Measurements from ENCODE around the gene SYP.
A peak's percentile ranks its signal among the peaks of the same experiment; 100 is the strongest.

Gene SYP

DNA sequence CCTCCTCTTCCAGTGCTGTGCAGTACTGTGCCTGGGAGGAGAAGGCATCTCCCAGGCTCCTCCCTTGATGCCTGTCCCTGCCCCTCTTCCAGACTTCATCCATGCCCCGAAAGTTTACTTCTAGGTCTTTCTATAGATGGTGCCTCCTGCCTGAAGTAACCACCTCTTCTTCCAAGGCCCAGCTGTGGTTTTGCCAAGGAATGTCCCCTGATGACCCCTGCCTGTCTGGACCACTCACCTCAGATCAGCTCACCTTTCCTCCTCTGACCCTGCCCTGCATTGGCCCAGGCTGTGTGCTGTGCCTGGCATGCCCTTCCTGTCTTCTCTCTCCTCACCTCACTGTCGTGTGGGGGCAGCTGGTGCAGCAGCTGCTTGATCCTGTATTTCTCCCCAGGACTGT, 20.6 kb downstream of the SYP start:
- TF ChIP-seq, protein P1, sequence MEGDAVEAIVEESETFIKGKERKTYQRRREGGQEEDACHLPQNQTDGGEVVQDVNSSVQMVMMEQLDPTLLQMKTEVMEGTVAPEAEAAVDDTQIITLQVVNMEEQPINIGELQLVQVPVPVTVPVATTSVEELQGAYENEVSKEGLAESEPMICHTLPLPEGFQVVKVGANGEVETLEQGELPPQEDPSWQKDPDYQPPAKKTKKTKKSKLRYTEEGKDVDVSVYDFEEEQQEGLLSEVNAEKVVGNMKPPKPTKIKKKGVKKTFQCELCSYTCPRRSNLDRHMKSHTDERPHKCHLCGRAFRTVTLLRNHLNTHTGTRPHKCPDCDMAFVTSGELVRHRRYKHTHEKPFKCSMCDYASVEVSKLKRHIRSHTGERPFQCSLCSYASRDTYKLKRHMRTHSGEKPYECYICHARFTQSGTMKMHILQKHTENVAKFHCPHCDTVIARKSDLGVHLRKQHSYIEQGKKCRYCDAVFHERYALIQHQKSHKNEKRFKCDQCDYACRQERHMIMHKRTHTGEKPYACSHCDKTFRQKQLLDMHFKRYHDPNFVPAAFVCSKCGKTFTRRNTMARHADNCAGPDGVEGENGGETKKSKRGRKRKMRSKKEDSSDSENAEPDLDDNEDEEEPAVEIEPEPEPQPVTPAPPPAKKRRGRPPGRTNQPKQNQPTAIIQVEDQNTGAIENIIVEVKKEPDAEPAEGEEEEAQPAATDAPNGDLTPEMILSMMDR (IDR thresholded peaks at IDR 0.05; ENCODE audit: low read depth, low read length, missing control alignments), result no peak
- Histone ChIP-seq H3K4me3 (ENCODE audit: low read depth, low read length) (no peak overlapping the region), H3K36me3 (replicated peaks) (peaks cover 2% of the 10 kb centered on the region), H3K27me3 (replicated peaks) (no peaks in the 10 kb centered on the region), H3K27ac (no peak overlapping the region)
- in situ Hi-C loops (cut with HindIII; ENCODE audit: low pct_ligation_motif_present, low sequenced_read_pairs), result no loop called here
- no peak for DNase-seq

DNA sequence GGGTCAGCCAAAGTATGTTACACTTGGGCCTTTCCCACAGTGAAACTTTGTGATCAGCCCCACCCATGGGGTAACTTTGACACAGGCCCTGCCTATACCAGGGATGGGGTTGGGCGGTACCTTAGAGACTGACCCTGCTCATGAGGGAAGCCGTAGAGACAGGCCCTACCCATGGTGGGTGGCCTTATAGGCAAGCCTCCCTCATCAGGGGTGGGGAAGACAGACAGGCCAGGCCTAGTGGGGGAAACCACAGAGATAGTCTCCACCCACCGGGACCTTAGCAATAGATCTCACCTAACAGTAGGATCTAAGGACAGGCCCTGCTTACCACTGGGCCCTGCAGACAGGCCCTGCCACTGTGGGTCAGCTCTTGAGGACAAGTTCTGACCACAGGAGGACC, 21.5 kb downstream of the SYP start:
- TF ChIP-seq, protein P1 (IDR thresholded peaks at IDR 0.05; ENCODE audit: low read depth, low read length, missing control alignments), result no peak
- Histone ChIP-seq H3K27ac (no peak overlapping the region), H3K27me3 (replicated peaks) (no peaks in the 10 kb centered on the region), H3K4me3 (ENCODE audit: low read depth, low read length) (no peak overlapping the region), H3K36me3 (replicated peaks) (peaks cover 2% of the 10 kb centered on the region)
- in situ Hi-C loops (cut with HindIII; ENCODE audit: low pct_ligation_motif_present, low sequenced_read_pairs), result no loop called here
- DNase-seq, result no peak

DNA sequence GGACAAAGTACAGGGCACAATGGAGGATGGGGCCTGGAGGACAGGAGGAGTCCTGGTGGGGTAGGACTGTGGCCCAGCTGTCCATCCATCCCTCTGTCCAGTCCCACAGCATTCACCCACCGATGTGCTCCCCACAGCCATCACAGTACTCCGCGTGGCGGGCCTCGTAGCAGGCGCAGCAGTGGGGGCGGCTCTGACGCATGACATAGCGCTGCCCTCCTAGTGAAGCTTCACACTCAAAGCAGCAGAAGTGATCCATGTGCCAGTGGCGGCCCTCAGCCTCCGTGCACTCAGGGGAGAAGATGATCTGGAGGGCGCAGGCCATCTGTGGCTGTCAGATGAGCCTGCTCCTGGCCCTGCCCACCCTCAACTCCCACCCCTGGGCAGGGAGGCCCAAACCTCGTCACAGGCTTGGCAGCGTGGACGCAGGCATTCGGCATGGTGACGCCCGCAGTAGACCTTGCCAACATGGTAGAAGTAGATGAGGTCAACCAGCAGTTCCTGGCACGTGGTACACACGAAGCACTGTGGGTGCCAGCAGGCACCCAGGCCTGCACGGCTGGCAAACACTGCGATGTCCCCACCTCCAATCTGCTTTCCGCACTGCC, 22.0 kb downstream of the SYP start:
- in situ Hi-C loops (cut with HindIII; ENCODE audit: low pct_ligation_motif_present, low sequenced_read_pairs), result no loop called here
- no peaks in the 10 kb centered on the region for H3K27me3 ChIP-seq (replicated peaks)
- H3K4me3 ChIP-seq (ENCODE audit: low read depth, low read length), result no peak overlapping the region
- no peak overlapping the region for H3K27ac ChIP-seq
- H3K36me3 ChIP-seq (replicated peaks), result peaks cover 2% of the 10 kb centered on the region
- DNase-seq, result no peak
- TF ChIP-seq, protein P1 (IDR thresholded peaks at IDR 0.05; ENCODE audit: low read depth, low read length, missing control alignments), result no peak

DNA sequence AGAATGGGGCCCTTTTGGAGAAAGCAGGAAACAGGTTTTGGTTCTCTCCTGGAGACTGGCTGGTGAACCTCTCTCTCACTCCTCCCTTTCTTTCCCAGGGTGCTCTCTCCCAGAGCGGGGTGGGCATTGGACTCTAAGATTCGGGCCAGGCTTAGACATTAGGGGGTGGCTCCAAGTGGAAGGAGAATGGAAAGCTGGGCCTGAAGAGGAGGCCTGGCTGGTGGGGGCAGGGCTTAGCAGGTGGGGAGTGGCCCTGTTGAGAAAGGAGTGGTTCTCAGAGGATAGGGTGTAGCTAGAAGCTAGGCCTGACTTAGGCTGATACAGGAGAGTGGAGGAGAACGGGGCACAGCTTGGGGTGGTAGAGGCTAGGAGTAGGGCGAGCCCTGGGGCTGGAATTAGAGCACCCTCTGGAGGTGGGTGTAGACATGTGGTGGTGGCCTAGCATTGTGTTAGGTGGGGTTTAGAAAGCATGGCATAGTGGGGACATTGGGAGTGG, 22.6 kb downstream of the SYP start:
- TF ChIP-seq, protein P1 (IDR thresholded peaks at IDR 0.05; ENCODE audit: low read depth, low read length, missing control alignments), result peak; percentile 16
- H3K27ac ChIP-seq, result no peak overlapping the region

DNA sequence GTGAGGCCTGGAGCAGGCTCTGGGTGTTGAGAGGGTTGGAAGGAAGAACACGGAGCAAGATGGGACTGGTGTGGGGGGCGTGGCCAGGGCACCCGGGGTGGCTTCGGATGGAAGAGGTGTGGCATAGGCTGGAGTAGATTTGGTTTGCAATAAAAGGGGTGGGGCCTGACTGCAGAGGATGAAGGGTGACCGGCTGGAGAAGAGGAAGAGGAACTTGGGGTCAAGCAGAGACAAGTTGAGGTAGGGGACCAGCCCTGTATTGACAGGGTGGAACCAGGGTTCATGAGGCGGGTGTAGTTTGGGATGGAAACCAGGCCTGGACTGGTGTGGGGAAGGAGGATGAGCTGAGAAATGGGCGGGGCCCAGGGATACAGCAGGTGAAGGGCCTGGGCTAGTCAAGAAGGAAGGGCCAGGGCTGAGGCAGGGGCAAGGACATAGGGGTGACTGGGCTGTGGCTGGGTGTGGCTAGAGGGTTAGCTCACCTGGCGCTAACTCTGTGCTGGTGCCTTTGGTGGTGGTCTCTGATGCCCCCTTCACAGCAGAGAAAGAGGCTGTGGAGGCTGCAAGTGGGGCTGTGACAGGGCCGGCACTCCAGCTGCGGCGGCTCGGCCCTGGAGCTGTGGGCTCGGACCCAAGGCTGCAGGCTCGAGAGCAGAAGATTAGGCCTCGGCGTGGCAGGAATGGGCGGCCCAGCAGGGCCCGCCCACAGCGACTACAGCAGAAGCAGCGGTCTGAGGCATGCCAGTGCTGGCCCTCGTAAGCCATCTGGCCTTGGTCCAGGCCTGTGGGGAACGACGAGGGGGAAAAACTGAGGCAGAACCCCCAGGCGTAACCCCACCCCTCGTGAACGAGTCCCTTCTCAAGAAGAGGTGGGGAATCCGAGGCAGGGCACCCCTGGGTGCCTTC, 23.3 kb downstream of the SYP start:
- Histone ChIP-seq H3K27ac (no peak overlapping the region), H3K27me3 (replicated peaks) (no peaks in the 10 kb centered on the region), H3K36me3 (replicated peaks) (no peaks in the 10 kb centered on the region), H3K4me3 (ENCODE audit: low read depth, low read length) (no peak overlapping the region)
- no peak for DNase-seq
- TF ChIP-seq, protein P1 (IDR thresholded peaks at IDR 0.05; ENCODE audit: low read depth, low read length, missing control alignments), result no peak
- in situ Hi-C loops (cut with HindIII; ENCODE audit: low pct_ligation_motif_present, low sequenced_read_pairs), result no loop called here

More for the DNA sequence above, 22.6 kb downstream of the SYP start:
- no peak for DNase-seq
- Histone ChIP-seq H3K27me3 (replicated peaks) (no peaks in the 10 kb centered on the region), H3K4me3 (ENCODE audit: low read depth, low read length) (no peak overlapping the region), H3K36me3 (replicated peaks) (no peaks in the 10 kb centered on the region)
- in situ Hi-C loops (cut with HindIII; ENCODE audit: low pct_ligation_motif_present, low sequenced_read_pairs), result no loop called here

Data from brain microvascular endothelial cell (primary cell).